ENCODE measurements around the gene MYZAP.

DNA sequence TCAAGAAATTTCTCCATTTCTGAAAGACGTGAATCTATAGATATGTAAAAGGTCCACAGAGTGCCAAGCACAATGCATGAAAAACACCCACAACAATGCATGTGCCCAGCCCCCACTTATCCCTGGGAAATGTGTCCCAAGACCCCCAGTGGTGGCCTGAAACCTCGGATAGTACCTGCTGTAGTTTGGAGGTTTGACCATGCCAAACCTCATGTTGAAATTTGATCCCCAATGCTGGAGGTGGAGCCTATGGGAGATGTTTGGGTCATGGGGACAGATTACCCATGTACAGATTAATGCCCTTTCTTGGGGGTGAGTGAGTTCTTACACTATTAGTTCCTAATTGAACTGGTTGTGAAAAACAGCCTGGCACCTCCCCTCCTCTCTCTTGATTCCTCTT lies 21.4 kb upstream of the MYZAP start:
- TF ChIP-seq CTCF (IDR thresholded peaks at IDR 0.05): no peak
- TF ChIP-seq, protein P1, sequence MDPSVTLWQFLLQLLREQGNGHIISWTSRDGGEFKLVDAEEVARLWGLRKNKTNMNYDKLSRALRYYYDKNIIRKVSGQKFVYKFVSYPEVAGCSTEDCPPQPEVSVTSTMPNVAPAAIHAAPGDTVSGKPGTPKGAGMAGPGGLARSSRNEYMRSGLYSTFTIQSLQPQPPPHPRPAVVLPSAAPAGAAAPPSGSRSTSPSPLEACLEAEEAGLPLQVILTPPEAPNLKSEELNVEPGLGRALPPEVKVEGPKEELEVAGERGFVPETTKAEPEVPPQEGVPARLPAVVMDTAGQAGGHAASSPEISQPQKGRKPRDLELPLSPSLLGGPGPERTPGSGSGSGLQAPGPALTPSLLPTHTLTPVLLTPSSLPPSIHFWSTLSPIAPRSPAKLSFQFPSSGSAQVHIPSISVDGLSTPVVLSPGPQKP (IDR thresholded peaks at IDR 0.05; ENCODE audit: low read depth, low read length): no peak
